Neural progenitor cell (in vitro differentiated cells): Measurements from ENCODE around the gene PEX26. TPM values are rescaled to one million over a fixed set of nuclear protein-coding genes. Genes with fewer than 3 reads are reported as not detected.
"Not testable (repeated sequence)": the region's sequence is repeated elsewhere in the genome, so short reads cannot be mapped to it uniquely, and the experiment has no call there.

Experiments
- DNase-seq: peaks from one replicate; pipeline ENCODE4 v3.0.0-alpha.2; 2016; ENCODE audit warnings: low spot score
- H2AFZ ChIP-seq: fragments of 200-600 bp; sonication (generic); replicated peaks from 2 replicates; pipeline ENCODE4 v1.6.1; 2016; ENCODE audit warnings: antibody characterized with exemption
- H3F3A ChIP-seq: fragments of 200-600 bp; sonication (generic); 2 replicates; pipeline ENCODE4 v1.6.1; 2016; ENCODE audit warnings: antibody characterized with exemption, low read depth
- H3K27ac ChIP-seq: fragments of 200-600 bp; sonication (generic); 2 replicates; pipeline ENCODE4 v1.5.1; 2016; ENCODE audit warnings: mild to moderate bottlenecking
- H3K27me3 ChIP-seq: fragments of 200-600 bp; sonication (generic); 2 replicates; pipeline ENCODE4 v1.6.1; 2016; ENCODE audit warnings: mild to moderate bottlenecking, moderate library complexity
- H3K36me3 ChIP-seq: fragments of 200-600 bp; sonication (generic); 2 replicates; pipeline ENCODE4 v1.5.1; 2016
- H3K4me1 ChIP-seq: fragments of 200-600 bp; sonication (generic); 2 replicates; pipeline ENCODE4 v1.6.1; 2016; ENCODE audit warnings: mixed run types
- H3K4me2 ChIP-seq: fragments of 200-600 bp; sonication (generic); 2 replicates; pipeline ENCODE4 v1.6.1; 2016
- H3K4me3 ChIP-seq: fragments of 200-600 bp; sonication (generic); 2 replicates; pipeline ENCODE4 v1.5.1; 2016
- H3K79me2 ChIP-seq: fragments of 200-600 bp; sonication (generic); 2 replicates; pipeline ENCODE4 v1.6.1; 2016; ENCODE audit warnings: low read depth
- H3K9ac ChIP-seq: fragments of 200-600 bp; sonication (generic); 2 replicates; pipeline ENCODE4 v1.6.1; 2016
- H3K9me3 ChIP-seq: fragments of 200-600 bp; sonication (generic); 2 replicates; pipeline ENCODE4 v1.5.1; 2016; ENCODE audit warnings: low read depth
- H4K20me1 ChIP-seq: fragments of 200-600 bp; sonication (generic); 2 replicates; pipeline ENCODE4 v1.6.1; 2016; ENCODE audit warnings: low read depth
- H3K27ac Mint-ChIP-seq: 3 replicates; pipeline ENCODE4 v1.8.0; 2021; ENCODE audit warnings: mixed read lengths
- H3K27me3 Mint-ChIP-seq: 2 replicates; pipeline ENCODE4 v1.8.0; 2022; ENCODE audit warnings: low read depth, mild to moderate bottlenecking, inconsistent platforms, moderate library complexity, mixed read lengths; ENCODE audit not compliant: insufficient read depth
- H3K36me3 Mint-ChIP-seq: 3 replicates; pipeline ENCODE4 v1.8.0; 2021; ENCODE audit warnings: mixed read lengths
- H3K4me1 Mint-ChIP-seq: 3 replicates; pipeline ENCODE4 v1.8.0; 2021; ENCODE audit warnings: mixed read lengths
- H3K4me3 Mint-ChIP-seq: 3 replicates; pipeline ENCODE4 v1.8.0; 2021; ENCODE audit warnings: mild to moderate bottlenecking, moderate library complexity, mixed read lengths
- H3K9me3 Mint-ChIP-seq: 3 replicates; pipeline ENCODE4 v1.8.0; 2020; ENCODE audit warnings: mixed read lengths
- CTCF ChIP-seq: fragments of 200-600 bp; sonication (generic); IDR thresholded peaks from 2 replicates; pipeline ENCODE4 v1.5.1; 2017; ENCODE audit warnings: antibody characterized with exemption, mild to moderate bottlenecking
- EZH2 ChIP-seq: fragments of 200-600 bp; sonication (generic); IDR thresholded peaks from 2 replicates; pipeline ENCODE4 v1.6.1; 2017; ENCODE audit warnings: antibody characterized with exemption, mild to moderate bottlenecking, moderate library complexity
- EZH2phosphoT487 ChIP-seq: fragments of 200-600 bp; sonication (generic); IDR thresholded peaks from 2 replicates; pipeline ENCODE4 v1.6.1; 2017; ENCODE audit warnings: antibody characterized with exemption
- total RNA-seq: library from RNA; depleted of rRNA; stranded (reverse); fragments of >200 nt; gene quantifications from 2 replicates; pipeline ENCODE4 v1.2.3, GENCODE V29; 2015; ENCODE audit warnings: low replicate concordance

The PEX26 gene
- total RNA-seq, 1 donor from 2014 or later, result 22.9 TPM

GRCh38 chr22:18120857-18121256 is 43.1 kb downstream of the PEX26 start:
- Mint-ChIP-seq H3K27ac (no peak overlapping the region), H3K4me3 (no peak overlapping the region), H3K9me3 (no peaks in the 10 kb centered on the region), H3K4me1 (peaks cover 5% of the 10 kb centered on the region), H3K36me3 (no peaks in the 10 kb centered on the region), H3K27me3 (peaks cover 2% of the 10 kb centered on the region)
- TF ChIP-seq CTCF, result no peak
- TF ChIP-seq EZH2, result no peak
- TF ChIP-seq EZH2phosphoT487, result no peak
- H3K4me3 ChIP-seq, result no peak overlapping the region
- no peaks in the 10 kb centered on the region for H3K36me3 ChIP-seq
- H2AFZ ChIP-seq, result no peak overlapping the region
- no peak for DNase-seq
- H3K79me2 ChIP-seq, result no peaks in the 10 kb centered on the region
- H3K4me2 ChIP-seq, result no peak overlapping the region
- no peaks in the 10 kb centered on the region for H4K20me1 ChIP-seq
- no peaks in the 10 kb centered on the region for H3K9me3 ChIP-seq
- no peak overlapping the region for H3K9ac ChIP-seq
- no peak overlapping the region for H3K27ac ChIP-seq
- H3K27me3 ChIP-seq, result no peaks in the 10 kb centered on the region
- H3F3A ChIP-seq, result no peaks in the 10 kb centered on the region
- H3K4me1 ChIP-seq, result peaks cover 9% of the 10 kb centered on the region

GRCh38 chr22:18121506-18121905 is 43.7 kb downstream of the PEX26 start:
- Histone ChIP-seq H3K4me1 (peaks cover 9% of the 10 kb centered on the region), H2AFZ (no peak overlapping the region), H3K27ac (no peak overlapping the region), H4K20me1 (no peaks in the 10 kb centered on the region), H3K79me2 (no peaks in the 10 kb centered on the region), H3K27me3 (no peaks in the 10 kb centered on the region), H3K9me3 (no peaks in the 10 kb centered on the region), H3K4me3 (no peak overlapping the region), H3F3A (no peaks in the 10 kb centered on the region), H3K36me3 (no peaks in the 10 kb centered on the region), H3K9ac (no peak overlapping the region), H3K4me2 (no peak overlapping the region)
- TF ChIP-seq EZH2phosphoT487 (no peak), EZH2 (no peak), CTCF (no peak)
- Mint-ChIP-seq H3K27ac (no peak overlapping the region), H3K27me3 (peaks cover 4% of the 10 kb centered on the region), H3K36me3 (no peaks in the 10 kb centered on the region), H3K4me1 (peaks cover 5% of the 10 kb centered on the region), H3K4me3 (no peak overlapping the region), H3K9me3 (no peaks in the 10 kb centered on the region)
- no peak for DNase-seq

GRCh38 chr22:18121954-18122554 is 44.3 kb downstream of the PEX26 start:
- no peak overlapping the region for H3K9ac ChIP-seq
- Mint-ChIP-seq H3K27ac (no peak overlapping the region), H3K9me3 (no peaks in the 10 kb centered on the region), H3K4me3 (no peak overlapping the region), H3K27me3 (peaks cover 4% of the 10 kb centered on the region), H3K4me1 (peaks cover 5% of the 10 kb centered on the region), H3K36me3 (peaks cover 2% of the 10 kb centered on the region)
- no peaks in the 10 kb centered on the region for H3F3A ChIP-seq
- H2AFZ ChIP-seq, result no peak overlapping the region
- no peak overlapping the region for H3K4me3 ChIP-seq
- H3K27me3 ChIP-seq, result no peaks in the 10 kb centered on the region
- no peaks in the 10 kb centered on the region for H3K36me3 ChIP-seq
- DNase-seq, result peak; percentile 71
- peaks cover 9% of the 10 kb centered on the region for H3K4me1 ChIP-seq
- H4K20me1 ChIP-seq, result no peaks in the 10 kb centered on the region
- no peak overlapping the region for H3K27ac ChIP-seq
- H3K9me3 ChIP-seq, result no peaks in the 10 kb centered on the region
- no peaks in the 10 kb centered on the region for H3K79me2 ChIP-seq
- TF ChIP-seq EZH2 (no peak), CTCF (peak; percentile 25), EZH2phosphoT487 (no peak)
- peak overlapping the region; percentile 35 for H3K4me2 ChIP-seq

- not testable (repeated sequence) for H3K79me2 ChIP-seq, H3K9me3 Mint-ChIP-seq, H2AFZ ChIP-seq, H4K20me1 ChIP-seq, DNase-seq, H3K27ac ChIP-seq, H3K4me2 ChIP-seq, H3K27me3 ChIP-seq, H3K9ac ChIP-seq, H3K9me3 ChIP-seq, H3K36me3 ChIP-seq, H3K27ac Mint-ChIP-seq, H3K4me1 Mint-ChIP-seq, H3K36me3 Mint-ChIP-seq, H3K4me3 Mint-ChIP-seq, H3K4me1 ChIP-seq, H3K27me3 Mint-ChIP-seq, H3F3A ChIP-seq, H3K4me3 ChIP-seq
Observed at GRCh38 chr22:18123476-18124025, 45.8 kb downstream of the PEX26 start.
